DND-41 (cell line): Measurements from ENCODE around the gene ARL4C.

Experiments used
- CTCF ChIP-seq: IDR thresholded peaks from 2 replicates; pipeline ENCODE4 v1.5.1; 2012; ENCODE audit warnings: borderline replicate concordance, low read length, moderate library complexity, mild to moderate bottlenecking; ENCODE audit not compliant: poor library complexity, severe bottlenecking; ENCODE audit errors: extremely low read depth
- EZH2 ChIP-seq: IDR thresholded peaks from 3 replicates; pipeline ENCODE4 v1.6.1; 2012; ENCODE audit warnings: borderline replicate concordance, low read depth, mild to moderate bottlenecking, moderate library complexity, low read length, inconsistent platforms; ENCODE audit not compliant: severe bottlenecking

- TF ChIP-seq CTCF (no peak), EZH2 (no peak)
Observed at GRCh38 chr2:234464291-234464645, 32.6 kb downstream of the ARL4C start.
